H1 (cell line): Measurements from ENCODE around the gene RPTOR. TPM values are rescaled to one million over a fixed set of nuclear protein-coding genes. Genes with fewer than 3 reads are reported as not detected.

Source experiments
- GABPA ChIP-seq: IDR thresholded peaks from 2 replicates; pipeline ENCODE4 v1.6.1; 2011; ENCODE audit warnings: mild to moderate bottlenecking, low read length, moderate library complexity, borderline replicate concordance; ENCODE audit not compliant: insufficient read depth
- JUND ChIP-seq: IDR thresholded peaks from 2 replicates; pipeline ENCODE4 v1.6.1; 2011; ENCODE audit warnings: mild to moderate bottlenecking, improper control_type of control experiment, low read length
- KDM4A ChIP-seq: IDR thresholded peaks from one replicate; pipeline ENCODE4 v1.7.1; 2012; ENCODE audit warnings: low read depth, mild to moderate bottlenecking, moderate library complexity, low read length, inconsistent platforms; ENCODE audit not compliant: severe bottlenecking
- PHF8 ChIP-seq: fragments of 200-600 bp; sonication (generic); conservative IDR thresholded peaks from 2 replicates; pipeline ENCODE4 v1.7.1; 2012; ENCODE audit warnings: low read depth, mild to moderate bottlenecking, inconsistent platforms, low read length, moderate library complexity
- POLR2A ChIP-seq, 2 experiments: IDR thresholded peaks; 1 replicate in 1 of 2; 2 replicates in 1 of 2; pipeline ENCODE4 v1.6.1; 2011; ENCODE audit warnings: low read depth in 2 of 2, low read length in 2 of 2, mild to moderate bottlenecking in 2 of 2; ENCODE audit errors: control extremely low read depth in 1 of 2
- SRF ChIP-seq: IDR thresholded peaks from 2 replicates; pipeline ENCODE4 v1.6.1; 2011; ENCODE audit warnings: mild to moderate bottlenecking, low read depth, low read length, moderate library complexity
- polyA plus RNA-seq, 7 experiments: library from polyadenylated mRNA; depleted of rRNA in 3 of 7; stranded (reverse) in 5 of 7; unstranded in 2 of 7; fragments of >200 nt in 5 of 7; fragments of 200-250 nt in 2 of 7; gene quantifications; 1 replicate in 5 of 7; 2 replicates in 1 of 7; 4 replicates in 1 of 7; pipeline versions ENCODE4 v1.2.1 to v1.2.3, GENCODE V29; 2011 to 2013; ENCODE audit warnings: missing spikeins in 2 of 7, mixed read lengths in 2 of 7
- total RNA-seq: library from RNA; stranded (reverse); fragmentation: NEBNext Ultra II Directional; extraction: Animal tissue kit (Norgen Biotek cat#: 25700); gene quantifications from 2 replicates; pipeline ENCODE4 v1.2.1, GENCODE V29; 2021
- TF ChIP-seq, protein P1 (sequence below), 3 experiments: IDR thresholded peaks; 1 replicate in 2 of 3; 2 replicates in 1 of 3; pipeline versions ENCODE4 v1.5.1 to v1.6.1; 2011; ENCODE audit warnings: low read length in 3 of 3, mild to moderate bottlenecking in 3 of 3, inconsistent platforms in 2 of 3, low read depth in 1 of 3, moderate library complexity in 1 of 3; ENCODE audit not compliant: insufficient read depth in 1 of 3; ENCODE audit errors: control extremely low read depth in 1 of 3
- TF ChIP-seq, protein P2 (sequence below): IDR thresholded peaks from 2 replicates; pipeline ENCODE4 v1.6.1; 2011; ENCODE audit warnings: low read length, improper control_type of control experiment

The RPTOR gene
- total and polyA plus RNA-seq, 2 of the 8 experiments (the other 6 are each of a cell fraction or from before 2014, with no cell fraction given): 6.9 to 28.7 TPM

DNA sequence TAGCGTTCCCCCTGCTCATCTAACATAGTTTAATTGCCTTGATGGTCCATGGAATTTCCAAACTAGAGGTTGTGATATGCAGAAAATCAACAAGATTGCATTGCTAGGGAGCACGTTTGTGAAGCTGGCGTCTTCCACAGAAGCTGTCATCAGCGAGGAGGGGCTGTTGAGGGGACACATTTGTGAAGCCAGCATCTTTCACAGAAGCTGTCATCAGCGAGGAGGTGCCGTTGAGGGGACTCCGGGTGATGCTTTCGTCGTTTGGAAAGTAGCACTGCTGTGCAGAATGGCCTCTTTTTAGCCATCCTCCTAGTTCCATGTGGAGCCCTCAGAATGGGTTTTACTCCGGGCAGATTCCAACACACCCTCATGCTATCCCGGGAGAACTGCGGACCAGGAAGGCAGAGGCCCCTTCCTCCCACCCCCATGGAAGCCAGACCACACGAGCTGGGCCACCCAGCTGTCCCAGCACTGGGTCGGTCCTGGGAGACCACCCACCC is 327.4 kb downstream of the RPTOR start (continued):
- TF ChIP-seq PHF8 (no peak), POLR2A (IDR thresholded peaks at IDR 0.05; ENCODE audit: control extremely low read depth in 1 of 2, low read depth in 2 of 2, low read length in 2 of 2) (no peak), KDM4A (no peak), JUND (no peak), SRF (no peak), GABPA (no peak)
- TF ChIP-seq, protein P1, sequence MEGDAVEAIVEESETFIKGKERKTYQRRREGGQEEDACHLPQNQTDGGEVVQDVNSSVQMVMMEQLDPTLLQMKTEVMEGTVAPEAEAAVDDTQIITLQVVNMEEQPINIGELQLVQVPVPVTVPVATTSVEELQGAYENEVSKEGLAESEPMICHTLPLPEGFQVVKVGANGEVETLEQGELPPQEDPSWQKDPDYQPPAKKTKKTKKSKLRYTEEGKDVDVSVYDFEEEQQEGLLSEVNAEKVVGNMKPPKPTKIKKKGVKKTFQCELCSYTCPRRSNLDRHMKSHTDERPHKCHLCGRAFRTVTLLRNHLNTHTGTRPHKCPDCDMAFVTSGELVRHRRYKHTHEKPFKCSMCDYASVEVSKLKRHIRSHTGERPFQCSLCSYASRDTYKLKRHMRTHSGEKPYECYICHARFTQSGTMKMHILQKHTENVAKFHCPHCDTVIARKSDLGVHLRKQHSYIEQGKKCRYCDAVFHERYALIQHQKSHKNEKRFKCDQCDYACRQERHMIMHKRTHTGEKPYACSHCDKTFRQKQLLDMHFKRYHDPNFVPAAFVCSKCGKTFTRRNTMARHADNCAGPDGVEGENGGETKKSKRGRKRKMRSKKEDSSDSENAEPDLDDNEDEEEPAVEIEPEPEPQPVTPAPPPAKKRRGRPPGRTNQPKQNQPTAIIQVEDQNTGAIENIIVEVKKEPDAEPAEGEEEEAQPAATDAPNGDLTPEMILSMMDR (IDR thresholded peaks at IDR 0.05; ENCODE audit: control extremely low read depth in 1 of 3, insufficient read depth in 1 of 3, low read depth in 1 of 3, low read length in 3 of 3): no peak
- TF ChIP-seq, protein P2, sequence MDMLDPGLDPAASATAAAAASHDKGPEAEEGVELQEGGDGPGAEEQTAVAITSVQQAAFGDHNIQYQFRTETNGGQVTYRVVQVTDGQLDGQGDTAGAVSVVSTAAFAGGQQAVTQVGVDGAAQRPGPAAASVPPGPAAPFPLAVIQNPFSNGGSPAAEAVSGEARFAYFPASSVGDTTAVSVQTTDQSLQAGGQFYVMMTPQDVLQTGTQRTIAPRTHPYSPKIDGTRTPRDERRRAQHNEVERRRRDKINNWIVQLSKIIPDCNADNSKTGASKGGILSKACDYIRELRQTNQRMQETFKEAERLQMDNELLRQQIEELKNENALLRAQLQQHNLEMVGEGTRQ: no peak
